GM21528 (cell line): ENCODE data around the gene GRIK2.

ENCODE experiments used
- ATAC-seq: cut with Tn5 transposase; IDR thresholded peaks from one replicate; pipeline ENCODE4 v1.9.1; 2021; ENCODE audit warnings: mild to moderate bottlenecking, moderate library complexity; ENCODE audit not compliant: unreplicated experiment, low FRiP score

Gene GRIK2

GRCh38 chr6:101936516-101936915 lies 543.0 kb downstream of the GRIK2 start:
- no peak for ATAC-seq

DNA sequence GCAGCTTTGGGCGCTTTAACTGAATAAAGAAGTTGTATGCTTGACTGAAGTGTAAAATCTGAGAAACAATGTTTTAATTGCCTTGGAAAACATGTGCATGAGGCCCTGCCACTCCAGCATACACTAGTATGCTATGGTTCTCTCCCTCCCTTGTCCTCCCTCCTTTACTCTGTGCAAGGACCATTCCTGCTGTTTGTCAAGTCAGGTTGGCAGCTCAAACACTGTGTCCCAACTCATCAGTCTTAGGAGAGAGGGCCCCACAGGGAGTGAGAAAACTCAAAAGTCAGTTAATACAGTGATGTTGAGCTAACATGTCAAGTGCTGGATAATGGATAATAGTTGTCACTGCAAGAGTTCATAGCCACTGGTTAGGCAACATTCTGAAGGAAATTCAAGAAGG lies 543.6 kb downstream of the GRIK2 start:
- no peak for ATAC-seq

- no peak for ATAC-seq
Observed at GRCh38 chr6:101940391-101940790, 546.9 kb downstream of the GRIK2 start.

- ATAC-seq, result no peak
Observed at GRCh38 chr6:101956961-101957360, 563.5 kb downstream of the GRIK2 start.

- no peak for ATAC-seq
Observed at GRCh38 chr6:101961357-101961756, 567.8 kb downstream of the GRIK2 start.

DNA sequence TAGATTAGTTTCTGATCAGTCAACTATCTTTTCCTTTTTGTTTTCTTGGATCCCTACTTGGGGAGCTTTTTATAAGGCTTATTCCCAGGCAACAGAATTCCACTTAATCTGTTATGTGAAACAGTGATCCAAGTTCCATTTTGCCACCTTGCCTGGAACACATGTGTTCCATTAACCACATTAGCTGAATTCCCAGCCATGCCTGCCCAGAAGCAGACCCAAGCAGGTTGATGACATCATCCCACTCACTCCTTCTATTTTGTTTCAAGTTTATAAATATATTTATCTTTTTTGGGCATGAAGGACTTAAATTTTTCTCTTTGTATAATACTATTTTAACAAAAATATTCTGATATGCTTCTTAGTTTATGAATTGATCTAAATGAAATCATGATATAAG lies 587.4 kb downstream of the GRIK2 start:
- ATAC-seq, result no peak

GRCh38 chr6:101986476-101986875 lies 593.0 kb downstream of the GRIK2 start:
- no peak for ATAC-seq

GRCh38 chr6:101992286-101992685 lies 598.8 kb downstream of the GRIK2 start:
- no peak for ATAC-seq

DNA sequence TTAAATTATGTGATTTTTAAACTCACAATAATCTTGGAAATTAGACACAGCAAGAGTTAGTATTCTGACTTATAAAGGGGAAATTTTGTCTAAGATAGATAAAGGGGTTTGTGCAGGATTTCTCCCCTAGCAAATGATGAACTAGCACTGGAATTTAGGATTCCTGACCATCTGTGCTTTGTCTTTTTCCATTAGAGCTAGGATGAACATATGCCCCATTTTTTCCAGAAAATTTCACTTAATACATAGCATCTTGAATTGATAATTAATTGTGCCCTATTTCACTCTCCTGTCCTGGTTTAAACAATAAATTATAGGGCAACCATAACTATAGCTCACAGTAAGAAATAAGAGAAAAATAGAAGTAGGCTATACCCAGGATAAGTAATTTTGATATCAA lies 601.0 kb downstream of the GRIK2 start:
- no peak for ATAC-seq

- no peak for ATAC-seq
Observed at GRCh38 chr6:102015431-102015830, 621.9 kb downstream of the GRIK2 start.

DNA sequence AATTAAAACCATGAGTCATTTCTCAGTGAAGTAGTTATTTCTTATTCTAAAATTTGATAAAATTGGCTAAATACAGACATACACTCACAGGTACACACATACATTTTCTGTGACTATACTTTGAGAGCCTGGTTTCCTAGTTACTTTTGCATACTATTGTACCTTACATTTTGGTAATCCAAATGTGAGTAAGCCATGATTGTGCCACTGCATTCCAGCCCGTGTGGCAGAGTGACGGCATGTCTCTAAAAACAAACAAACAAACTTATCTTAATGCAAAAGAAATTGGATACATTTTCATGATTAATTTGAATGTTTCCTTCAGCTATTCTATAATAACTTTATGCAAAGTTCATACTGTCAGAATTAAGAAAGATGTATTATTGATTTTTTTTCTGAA lies 628.8 kb downstream of the GRIK2 start:
- ATAC-seq, result no peak

GRCh38 chr6:102022803-102023202 lies 629.3 kb downstream of the GRIK2 start:
- no peak for ATAC-seq

DNA sequence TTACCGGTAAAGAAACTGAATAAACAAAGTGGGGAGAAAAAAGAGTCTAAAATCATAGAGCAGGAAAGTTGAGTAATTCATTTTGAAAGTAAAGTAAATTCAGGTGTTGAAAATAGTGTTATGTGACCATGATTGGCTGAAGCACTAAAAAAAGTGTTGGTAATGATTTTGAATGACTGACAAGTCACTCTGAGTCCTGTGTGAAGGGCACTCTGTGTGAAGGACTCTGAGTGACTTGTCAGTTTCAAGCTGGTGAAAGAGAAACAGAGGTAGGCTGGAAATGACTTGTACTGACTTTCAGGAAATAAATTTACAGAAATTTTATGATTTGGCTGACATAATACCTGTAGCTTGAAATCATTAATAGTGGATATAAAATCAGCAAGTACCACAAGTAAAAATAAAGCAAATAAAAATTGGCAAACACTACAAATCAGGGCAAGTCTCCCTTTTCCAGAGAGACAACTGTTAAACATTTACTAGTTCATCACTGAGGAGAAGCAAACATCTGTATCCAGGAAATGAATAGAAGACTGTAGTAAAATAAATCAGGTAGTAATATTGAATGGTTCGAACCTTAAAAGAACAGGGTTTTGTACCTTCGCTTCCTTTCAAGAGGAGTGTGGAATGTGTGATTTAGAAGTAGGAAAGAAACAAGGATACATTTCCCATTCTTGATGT lies 630.6 kb downstream of the GRIK2 start:
- ATAC-seq, result no peak

GRCh38 chr6:102026649-102027048 lies 633.1 kb downstream of the GRIK2 start:
- no peak for ATAC-seq

DNA sequence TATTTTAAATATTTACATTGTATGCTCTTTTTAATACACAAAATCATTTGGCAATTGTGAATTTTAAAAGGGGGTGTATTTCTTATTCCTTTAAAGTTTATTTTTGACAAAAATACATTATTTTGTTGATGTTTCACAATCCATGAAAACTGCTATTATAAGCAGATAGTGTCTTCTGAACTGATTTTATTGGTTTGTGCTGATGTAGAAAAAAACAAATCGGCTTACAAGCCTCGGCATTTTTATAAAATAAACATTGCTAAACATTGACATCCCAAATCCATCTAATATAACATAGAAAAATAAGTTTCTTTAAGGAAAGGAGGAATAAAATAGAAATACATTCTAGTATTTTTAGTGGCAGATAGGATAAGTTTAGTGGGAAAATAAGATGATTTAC lies 634.7 kb downstream of the GRIK2 start:
- no peak for ATAC-seq

GRCh38 chr6:102038964-102039363 lies 645.5 kb downstream of the GRIK2 start:
- ATAC-seq, result no peak

DNA sequence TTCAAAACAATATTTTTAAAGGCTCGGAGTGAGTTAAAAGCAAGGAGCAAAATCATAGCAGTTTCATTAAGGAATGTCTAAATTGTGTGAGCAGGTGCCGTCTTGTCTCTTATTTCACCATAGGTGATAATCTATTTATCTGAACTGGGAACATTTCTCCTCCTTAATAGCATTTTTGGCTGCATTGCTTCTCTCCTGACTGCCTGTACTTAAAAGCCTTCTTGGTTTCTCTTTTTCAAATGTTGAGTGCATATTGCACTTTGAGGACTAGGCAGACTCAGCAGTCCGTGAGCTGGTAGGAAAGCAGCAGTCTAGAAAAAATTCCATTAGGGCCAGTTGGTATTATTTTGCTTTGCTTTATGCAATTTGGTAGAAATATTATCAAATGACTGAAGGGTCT lies 645.9 kb downstream of the GRIK2 start:
- ATAC-seq, result no peak

- no peak for ATAC-seq
Observed at GRCh38 chr6:102051001-102051400, 657.5 kb downstream of the GRIK2 start.

- no peak for ATAC-seq
Observed at GRCh38 chr6:102051720-102052119, 658.2 kb downstream of the GRIK2 start.

- no peak for ATAC-seq
Observed at GRCh38 chr6:102064142-102064541, 670.6 kb downstream of the GRIK2 start.

GRCh38 chr6:102066301-102066700 lies 672.8 kb downstream of the GRIK2 start:
- ATAC-seq, result no peak

- ATAC-seq, result no peak
Observed at GRCh38 chr6:102068349-102068929, 674.9 kb downstream of the GRIK2 start.

DNA sequence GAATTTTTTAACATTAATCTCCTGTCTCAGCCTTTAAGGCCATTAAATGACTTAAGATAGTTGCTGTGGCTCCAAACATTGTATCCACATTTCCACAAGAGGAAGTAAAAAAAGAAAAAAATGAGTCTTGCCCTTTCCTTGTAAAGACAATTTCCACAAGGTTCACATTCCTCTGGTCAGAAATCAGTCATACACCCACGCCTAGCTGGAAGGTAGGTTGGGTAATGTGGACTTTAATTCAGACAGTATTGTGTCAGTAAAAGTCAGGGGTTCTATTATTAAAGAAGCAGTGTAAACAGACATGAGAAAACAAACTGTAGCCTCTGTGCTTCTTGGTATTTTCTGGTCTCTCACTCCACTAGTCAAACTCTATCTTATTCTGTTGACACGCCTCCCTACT lies 682.0 kb downstream of the GRIK2 start:
- ATAC-seq, result no peak
